Stimulated activated CD4-positive, alpha-beta T cell treated with anti-CD3 and anti-CD28 coated beads, Interleukin-1b, Interleukin-23, amount 100 ng/mL, for 48 hours (primary cell): ENCODE measurements around the gene BBX.
"Not testable (repeated sequence)": the region's sequence is repeated elsewhere in the genome, so short reads cannot be mapped to it uniquely, and the experiment has no call there.

Experiments used
- DNase-seq: peaks from one replicate; pipeline ENCODE4 v3.0.0-alpha.2; 2020

BBX gene

GRCh38 chr3:107813026-107813425 lies 290.3 kb downstream of the BBX start:
- DNase-seq: no peak

DNA sequence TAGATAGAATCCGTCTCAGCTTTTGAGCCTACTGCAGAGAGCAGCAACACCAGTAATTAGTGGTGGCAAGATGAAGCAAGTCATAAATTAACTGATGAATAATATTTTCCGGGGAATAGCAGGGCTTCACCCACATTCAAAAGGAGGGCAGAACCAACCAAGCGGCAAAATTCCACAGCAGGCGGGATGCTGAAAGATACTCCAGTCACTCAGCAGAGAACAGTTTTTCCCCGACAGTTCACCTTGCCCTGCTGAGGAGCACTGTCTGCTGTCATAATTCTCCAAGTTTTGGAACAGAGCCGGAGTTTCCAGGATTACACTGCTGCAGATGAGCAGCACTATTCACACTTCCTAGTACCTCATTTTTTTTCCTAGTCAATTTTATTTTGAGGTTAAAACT lies 293.3 kb downstream of the BBX start:
- no peak for DNase-seq

DNA sequence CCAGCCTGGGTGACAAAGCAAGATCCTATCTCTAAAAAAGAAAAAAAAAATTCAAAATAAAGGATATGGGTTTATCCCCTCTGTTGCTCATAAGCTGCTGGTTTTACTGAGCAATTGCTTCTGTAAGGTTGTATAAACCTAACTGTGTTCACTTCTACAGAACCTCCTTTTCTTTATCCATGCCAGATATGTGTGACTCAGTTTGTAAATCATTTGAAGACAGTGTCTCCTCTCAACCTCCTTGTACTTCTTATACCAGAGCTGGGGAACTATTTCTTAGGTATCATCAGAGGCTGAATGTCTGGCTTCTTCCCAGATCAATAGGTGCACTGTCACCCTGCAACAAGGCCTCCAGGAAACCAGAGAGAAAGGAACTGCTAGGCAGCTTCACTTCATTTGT lies 294.3 kb downstream of the BBX start:
- no peak for DNase-seq

GRCh38 chr3:107818025-107818424 lies 295.3 kb downstream of the BBX start:
- no peak for DNase-seq

GRCh38 chr3:107819656-107820055 lies 296.9 kb downstream of the BBX start:
- no peak for DNase-seq

DNA sequence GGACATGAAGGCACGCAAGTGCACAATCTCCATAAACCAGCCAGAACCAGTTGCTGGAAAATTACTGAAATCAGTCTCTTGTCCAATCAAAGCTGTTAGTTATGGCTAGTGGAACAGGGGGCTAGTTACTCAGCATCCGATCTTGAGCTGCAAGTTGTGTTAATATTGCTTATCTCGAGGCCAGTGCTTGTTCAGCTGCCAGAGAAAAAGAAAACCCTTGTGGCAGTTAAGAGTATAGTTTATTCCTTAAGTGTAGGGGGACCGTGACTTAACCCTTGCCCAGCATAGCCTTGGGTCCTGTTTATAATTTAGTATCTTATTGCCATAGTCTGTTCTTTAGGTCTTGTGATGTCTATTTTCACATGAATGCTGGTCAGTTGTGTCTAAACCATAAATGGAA lies 299.5 kb downstream of the BBX start:
- DNase-seq: no peak

DNA sequence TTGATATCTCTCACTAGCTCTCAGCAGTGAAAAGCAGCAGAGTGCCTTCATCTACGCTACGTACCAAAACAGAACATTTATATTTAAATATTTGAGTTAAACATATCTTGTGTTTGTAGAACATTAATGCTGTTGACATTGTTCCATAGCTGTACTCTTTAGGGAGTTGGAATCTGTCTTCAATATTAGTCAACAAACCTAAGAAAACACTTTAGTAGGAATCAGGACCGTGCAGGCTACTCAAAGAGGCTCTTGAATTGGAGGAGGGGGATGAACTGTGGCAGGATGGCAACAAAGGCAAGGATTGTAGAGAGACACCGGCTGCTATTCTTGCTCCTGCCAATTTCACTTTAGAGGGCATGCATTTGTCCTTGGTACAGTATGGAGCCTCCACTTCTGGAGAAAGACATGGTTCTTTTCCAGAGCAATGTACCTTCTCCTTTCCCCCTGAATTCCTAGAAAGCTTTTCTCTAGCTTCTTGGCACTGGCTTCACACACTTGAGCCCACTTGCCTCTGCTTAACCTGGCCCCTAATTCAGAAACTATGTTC lies 302.1 kb downstream of the BBX start:
- DNase-seq: no peak

GRCh38 chr3:107825556-107825955 lies 302.8 kb downstream of the BBX start:
- no peak for DNase-seq

DNA sequence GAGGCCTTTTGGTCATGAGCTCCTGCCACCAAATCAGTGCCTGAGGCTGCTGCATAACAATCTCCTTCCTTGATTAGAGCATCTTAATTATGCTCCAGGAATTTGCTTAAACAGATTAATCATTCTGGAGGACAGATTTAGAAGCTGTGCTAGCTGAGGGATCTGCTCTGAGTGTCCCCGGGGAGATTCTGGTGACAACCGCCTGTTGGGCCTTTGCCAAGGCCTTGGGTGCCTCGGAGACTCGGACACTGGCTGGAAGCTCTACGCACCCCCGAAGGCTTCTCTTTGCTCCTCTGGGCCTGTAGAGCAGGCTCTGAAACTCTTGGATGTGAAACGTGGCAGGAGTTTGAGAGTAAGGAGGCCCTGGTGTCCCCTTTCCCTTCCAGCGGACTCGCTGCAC lies 304.0 kb downstream of the BBX start:
- no peak for DNase-seq

- no peak for DNase-seq
Measured at GRCh38 chr3:107829185-107829584, 306.4 kb downstream of the BBX start.

GRCh38 chr3:107831590-107831989 lies 308.8 kb downstream of the BBX start:
- DNase-seq: no peak

- DNase-seq: no peak
Measured at GRCh38 chr3:107833043-107833442, 310.3 kb downstream of the BBX start.

DNA sequence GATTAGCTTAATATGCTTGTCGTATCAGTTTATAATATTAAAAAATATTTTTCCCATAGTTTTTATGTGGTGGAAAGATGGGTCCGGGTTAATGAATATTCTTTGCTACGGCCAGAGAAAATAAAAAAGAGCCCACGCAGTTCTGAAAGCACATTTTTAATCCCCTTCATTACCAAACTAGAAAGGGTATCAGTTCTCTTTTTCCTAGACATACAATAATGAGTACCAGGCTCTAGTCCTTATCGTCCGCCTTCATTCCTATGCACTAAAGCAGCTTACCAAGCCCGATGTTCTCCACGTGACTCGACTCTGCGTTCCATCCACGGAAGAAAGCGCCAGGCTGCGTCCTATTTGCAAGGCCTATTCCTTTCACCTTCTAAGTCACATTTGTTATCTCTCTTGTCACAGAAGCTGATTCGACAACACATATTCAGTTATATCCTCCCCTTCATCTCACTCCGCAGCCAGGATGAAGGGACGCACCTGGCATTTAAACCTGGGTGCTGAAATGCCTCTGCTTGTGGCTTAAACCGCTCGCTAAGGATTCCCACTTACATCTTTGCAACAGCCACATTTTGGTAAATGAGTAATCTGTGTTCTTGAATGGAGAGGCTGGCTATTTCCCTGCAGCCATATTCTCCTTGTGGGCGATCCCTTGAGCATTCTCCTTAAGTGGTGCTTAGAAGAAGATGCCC lies 311.1 kb downstream of the BBX start:
- no peak for DNase-seq

DNA sequence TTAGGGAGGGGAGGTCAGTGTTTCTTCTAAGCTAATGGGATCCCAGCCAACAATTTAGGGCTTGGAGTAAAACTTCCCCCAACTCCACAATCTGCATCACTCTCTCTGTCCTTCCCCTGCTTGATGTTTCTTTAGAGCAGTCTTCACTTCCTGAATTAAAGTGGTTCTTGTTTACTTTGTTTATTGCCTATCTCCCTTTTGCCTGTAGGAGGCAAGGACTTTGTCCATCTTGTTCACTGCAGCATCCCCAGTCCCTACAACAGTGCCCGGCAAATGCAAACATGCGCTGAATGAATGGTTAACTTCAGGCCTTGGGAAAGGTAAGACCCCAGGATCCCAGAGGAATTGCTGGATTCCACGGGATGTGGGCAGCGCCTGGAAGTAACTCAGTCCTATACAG lies 312.2 kb downstream of the BBX start:
- DNase-seq: not testable (repeated sequence)

GRCh38 chr3:107837895-107838612 lies 315.3 kb downstream of the BBX start:
- no peak for DNase-seq

DNA sequence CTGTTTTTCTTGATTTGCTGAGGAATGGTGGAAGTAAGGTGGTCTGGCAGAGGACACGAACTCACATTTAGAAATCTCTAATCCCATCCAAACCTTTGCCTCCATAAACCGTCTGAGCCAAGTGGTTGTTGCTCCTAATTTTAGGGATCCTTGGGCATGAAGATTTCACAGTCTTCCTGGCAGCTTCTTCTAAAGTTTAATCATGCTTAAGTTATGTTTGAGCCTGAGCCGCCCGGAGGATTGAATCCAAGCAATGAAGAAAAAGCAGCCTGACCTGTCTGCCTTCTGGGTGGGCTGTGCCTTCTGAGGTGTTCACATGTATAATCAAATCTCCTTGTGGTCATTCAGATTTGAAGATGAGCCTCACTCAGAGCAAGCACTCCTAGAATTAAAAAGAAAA lies 319.1 kb downstream of the BBX start:
- DNase-seq: no peak

DNA sequence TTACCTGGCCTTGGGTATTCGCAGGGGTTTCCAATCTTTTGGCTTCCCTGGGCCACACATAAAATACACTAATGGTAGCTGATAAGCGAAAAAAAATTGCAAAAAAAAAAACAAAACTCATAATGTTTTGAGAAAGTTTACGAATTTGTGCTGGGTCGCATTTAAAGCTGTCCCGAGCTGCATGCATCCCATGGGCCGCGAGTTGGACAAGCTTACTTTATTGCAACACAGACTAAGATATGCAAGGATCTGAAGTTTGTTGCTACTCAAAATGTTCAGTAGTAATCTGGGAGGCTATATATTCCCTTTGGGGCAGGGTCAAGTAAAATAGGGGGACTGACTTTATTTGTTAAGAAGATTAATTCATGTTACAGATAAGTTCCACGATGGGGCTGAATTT lies 320.2 kb downstream of the BBX start:
- DNase-seq: no peak

GRCh38 chr3:107845380-107846278 lies 322.9 kb downstream of the BBX start:
- DNase-seq: no peak

DNA sequence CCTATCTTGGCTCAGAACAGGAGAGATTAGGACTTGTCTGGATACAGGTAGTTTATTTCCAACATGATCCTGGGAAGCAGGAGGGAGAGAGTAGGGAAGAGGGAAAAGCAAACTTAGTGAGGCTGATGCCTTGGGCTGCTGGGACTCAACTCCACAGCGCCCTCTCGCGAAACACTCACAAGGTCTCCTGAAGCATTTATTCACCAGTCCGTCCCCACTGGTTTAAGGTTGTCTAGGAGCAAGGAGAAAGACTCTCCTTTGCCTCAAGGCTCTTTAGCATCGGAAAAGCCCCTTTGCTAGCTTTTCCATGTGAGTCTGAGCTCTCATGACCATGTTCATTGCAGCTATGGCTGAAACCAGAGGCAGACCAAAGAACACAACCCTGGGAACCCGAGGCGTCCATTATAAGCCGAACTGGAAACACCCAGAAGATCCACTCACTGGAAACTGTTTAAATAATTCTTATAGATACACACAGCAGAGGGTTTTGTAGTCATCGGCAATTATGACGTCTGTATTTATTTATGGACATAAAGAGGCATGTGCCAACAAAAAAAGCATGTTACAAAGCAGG lies 323.6 kb downstream of the BBX start:
- DNase-seq: peak; percentile 23

DNA sequence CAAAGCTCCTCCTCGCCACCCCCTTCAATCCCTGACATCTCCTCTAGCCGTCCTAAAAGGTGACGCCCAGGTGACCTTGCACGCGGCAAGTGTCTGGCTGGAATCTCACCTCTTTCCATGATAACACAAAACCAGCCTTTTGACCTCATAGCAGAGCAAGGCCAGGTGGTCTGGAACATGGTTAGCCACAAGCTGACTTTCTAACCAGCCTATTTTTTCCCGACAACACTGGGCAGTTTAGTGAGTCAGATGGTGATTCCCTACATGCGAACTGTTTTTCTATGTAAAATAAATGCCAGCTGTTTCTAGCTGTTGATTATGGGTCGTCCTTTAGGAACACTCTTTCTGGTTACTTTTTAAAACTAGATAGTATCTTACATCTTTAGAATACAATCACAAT lies 325.0 kb downstream of the BBX start:
- DNase-seq: no peak

GRCh38 chr3:107848351-107848915 lies 325.7 kb downstream of the BBX start:
- no peak for DNase-seq

DNA sequence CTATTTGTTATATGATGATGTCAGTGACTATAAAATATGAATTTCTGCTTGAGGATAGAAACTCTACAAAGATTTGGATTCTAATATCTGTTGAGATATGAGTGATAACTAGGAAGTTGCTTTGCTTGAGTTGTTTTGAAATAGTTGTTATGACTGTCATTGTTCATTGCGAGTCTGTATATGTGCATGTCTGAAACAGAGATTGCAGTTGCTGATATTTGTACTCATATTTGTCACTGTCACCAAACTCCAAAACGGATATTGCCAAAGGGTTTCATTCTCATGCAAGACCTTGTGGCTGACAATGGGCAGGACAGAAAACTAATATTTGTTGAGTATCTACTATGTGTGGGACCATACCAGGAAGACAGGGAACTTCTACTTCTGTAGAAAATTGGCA lies 327.9 kb downstream of the BBX start:
- no peak for DNase-seq

DNA sequence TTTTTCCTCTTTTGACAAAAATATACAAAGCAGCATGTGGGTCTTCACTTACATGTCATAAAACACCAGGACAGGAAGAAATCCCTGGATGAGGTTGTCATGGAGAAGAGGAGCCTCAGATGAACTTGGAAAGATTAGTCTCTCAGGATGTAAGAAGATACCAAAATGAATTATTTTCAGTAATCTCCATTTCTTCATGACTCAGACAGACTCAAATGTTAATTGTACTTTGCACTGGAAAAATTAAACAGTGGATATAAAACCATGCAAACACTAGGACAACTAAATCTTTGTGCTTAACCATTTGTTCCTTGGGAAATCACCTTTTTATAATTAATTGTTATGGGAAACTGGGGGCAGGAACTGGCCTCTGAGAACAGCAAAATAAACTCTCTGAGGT lies 331.1 kb downstream of the BBX start:
- DNase-seq: no peak
